NCI-H1417 (cell line): ENCODE data around the gene PDE6C.
"Not testable (repeated sequence)": the region's sequence is repeated elsewhere in the genome, so short reads cannot be mapped to it uniquely, and the experiment has no call there.

ENCODE experiments used
- DNase-seq, 3 experiments: peaks; one replicate each; lab custom pipeline; 2025; lab: John Stamatoyannopoulos, UW

PDE6C gene

DNA sequence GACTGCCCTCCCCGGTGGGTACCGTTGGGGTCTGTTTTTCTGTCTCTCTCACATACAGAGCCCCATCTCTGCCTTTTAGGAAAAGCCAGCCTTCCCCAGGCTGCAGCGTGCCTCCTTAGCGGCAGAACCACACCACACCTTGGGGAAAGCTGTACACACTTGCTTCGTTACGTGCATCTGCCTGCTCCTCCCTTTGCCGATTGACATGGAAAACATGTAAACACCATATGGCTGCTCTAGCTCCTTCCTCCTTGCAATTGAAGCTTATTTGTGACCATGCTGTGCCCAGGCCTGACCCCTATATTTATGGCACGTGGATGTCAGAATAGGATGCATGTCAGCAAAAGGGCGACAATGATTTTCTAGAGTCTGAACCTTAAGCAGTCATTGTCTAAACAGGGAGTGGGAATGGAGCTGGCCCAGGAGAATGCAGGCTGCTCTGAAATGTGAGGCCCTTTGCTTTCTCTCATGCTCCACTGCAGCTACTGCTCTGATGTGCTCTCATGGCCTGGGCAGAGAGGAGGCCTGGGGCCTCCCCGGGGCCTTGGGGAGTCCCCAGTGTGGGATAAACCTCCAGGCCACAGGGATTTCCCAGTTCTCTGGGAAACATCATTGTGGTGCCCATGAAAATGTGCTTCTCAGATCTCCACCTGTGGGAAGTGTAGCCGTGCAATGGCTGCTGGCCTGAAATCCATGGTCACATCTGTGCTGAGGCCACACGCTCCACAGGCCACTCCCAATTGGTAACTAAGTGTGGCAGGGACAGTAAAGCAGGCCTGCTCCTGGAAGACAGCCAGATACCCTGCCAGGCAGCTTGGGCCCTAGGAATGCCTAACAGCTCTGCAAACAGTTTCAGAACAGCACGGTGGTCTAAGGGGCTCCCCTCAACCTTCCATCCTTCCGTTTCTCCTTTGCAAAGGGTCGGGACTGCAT, 18.6 kb downstream of the PDE6C start:
- peak in 2 of 3 experiments; percentile 17 to 33 for DNase-seq

DNA sequence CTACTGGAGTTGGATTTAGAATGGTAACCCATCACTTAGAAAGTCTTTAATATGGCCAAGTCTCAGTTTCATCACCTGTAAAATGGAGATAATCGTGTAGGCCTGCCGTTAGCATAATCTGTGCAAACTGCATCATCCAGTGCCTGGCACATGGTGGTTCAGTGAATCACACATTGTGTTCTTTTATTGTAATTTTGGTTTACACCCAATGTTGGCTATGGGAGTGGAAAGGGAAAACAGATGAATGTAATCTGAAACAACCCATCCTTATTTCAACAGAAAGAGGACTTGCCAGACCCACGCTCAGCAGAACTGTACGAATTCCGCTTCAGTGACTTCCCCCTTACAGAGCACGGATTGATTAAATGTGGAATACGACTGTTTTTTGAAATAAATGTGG, 27.5 kb downstream of the PDE6C start:
- no peak for DNase-seq

DNA sequence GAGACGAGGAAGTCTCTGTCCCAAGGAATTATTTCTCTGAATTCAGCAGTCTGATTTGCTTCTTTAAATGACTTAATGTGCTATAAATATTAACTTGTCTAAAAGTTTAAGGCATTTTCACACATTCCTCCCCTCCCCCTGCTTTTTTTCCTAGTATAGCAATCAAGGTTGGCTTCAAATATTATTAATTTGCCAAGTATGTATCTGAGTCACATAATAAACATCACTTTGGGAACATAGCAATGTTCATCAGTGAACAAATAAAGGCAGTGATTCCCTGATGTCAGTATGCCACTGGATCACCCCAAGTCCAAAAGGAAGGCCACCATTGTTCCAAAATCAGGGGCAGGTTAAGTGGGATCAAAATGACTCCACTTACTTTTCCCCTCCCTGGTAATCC, 40.5 kb downstream of the PDE6C start:
- DNase-seq: no peak

DNA sequence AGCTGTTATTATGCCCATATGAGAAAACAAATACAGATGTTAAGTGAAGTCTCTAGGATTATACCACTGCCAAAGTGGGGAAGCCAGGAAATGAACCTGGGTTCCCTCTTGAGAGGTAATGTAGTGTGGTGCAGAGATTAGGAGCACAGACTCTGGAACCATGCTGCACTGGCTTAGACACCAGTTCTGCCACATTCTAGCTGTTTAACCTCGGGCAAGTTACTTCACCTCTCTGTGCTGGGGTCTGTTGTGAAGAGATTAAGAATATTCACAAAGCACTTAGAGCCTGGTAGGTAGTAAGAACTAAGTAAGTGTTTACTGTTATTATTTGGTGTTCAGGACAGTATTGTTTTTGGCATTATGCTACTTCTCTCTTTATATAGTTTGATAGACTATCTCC, 41.9 kb downstream of the PDE6C start:
- DNase-seq: no peak

DNA sequence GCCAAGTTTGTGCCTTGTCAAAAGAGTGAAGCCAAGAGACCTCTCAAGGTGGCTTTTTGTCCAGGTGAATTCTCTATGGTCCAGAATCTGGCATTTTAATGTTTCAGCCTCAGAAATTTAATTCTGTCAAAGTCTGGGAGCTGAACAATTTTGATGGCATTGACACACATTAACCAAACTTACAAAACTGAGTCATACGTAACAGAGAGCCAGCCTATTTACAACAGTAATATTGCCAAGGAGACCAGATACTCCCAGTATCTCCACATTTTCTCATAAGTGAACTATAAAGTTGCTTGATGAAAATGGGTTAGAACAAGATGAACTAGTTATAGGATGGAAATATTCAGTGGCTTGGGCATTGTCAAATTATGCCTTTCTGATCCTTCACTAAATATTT, 43.8 kb downstream of the PDE6C start:
- DNase-seq: no peak

DNA sequence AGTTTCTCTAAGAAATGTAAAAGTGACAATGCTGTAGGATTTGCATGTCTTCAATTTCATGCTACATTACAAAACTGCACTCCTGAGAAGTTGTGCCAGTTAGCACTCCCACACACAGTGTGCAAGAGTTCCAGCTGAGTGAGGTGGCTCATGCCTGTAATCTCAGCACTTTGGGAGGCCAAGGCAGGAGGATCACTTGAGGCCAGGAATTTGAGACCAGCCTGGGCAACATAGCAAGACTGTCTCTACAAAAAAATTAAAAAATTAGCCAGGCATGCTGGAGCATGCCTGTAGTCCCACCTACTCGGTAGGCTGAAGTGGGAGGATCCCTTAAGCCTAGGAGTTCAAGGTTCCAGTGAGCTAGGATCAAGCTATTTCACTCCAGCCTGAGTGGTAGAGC, 45.4 kb downstream of the PDE6C start:
- DNase-seq: no peak

DNA sequence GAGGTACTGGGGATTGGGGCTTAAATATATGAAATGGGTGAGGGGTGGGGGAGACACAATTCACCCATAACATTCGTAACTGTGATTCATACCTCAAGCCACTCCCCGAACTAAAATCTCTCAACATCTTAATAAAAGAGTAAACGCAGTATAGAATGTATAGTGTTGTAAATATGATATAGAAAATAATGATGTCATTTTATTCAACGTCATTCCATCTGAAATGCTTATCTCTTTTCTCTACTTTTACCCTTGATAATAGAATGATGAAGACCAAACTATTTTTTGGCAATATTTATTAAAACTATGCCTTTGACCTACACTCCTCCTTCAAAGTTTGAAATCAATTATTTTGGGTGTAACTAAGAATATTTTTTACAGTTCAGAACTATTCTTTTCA, 53.7 kb downstream of the PDE6C start:
- no peak for DNase-seq

DNA sequence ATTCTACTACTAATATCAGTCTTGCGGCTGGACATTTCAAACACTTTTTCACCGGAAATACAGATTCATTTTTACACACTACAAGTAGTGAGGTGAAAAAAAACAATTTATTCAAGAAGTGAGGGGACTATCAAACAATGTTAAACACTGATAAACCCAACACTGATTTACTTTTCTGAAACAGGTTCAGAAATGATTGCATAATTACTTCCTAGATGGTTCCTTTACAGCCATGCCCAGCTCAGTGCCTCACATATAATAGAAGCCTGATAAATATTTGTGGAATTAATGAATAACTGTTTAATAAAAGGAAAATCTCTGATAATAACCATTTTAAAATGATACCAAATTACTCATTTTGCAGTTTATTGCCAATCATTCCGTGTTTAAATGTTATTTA, 55.5 kb downstream of the PDE6C start:
- no peak for DNase-seq

DNA sequence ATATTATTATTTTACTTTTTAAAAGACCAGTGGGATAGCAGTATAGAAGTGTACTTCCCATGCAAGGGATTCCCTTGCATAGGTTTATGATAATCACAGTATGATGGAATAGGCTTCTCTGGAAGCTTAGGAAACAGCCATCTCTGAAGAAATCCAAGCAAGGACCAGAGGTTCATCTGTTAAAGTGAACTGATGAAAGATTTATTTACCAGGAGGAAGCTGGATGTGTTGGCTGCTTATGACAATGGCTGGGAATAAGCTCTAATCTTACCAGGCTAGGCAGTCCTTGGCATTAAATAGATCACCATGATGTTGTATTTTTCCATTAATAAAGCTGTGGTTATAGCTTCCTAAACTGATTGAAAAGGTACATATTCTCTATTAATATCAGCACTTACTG, 58.0 kb downstream of the PDE6C start:
- no peak for DNase-seq

DNA sequence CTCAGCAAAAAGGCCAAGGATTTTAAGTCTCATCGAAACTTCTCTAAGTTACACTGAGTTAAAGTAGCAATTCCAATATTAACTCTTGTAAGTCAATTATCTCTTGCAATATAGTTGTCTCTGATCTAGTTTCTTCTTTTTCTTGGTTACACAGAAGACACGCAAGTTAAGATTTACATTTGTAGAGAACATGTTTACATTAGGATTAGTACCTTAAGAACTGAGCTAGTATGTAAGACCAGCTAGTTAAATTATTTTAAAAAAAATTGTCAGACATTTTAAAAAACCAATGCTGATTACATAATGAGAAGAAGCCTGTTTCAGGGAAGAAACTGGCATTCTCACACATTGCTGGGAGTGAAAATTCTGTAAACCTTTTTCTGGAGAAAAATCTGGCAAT, 58.7 kb downstream of the PDE6C start:
- DNase-seq: no peak

DNA sequence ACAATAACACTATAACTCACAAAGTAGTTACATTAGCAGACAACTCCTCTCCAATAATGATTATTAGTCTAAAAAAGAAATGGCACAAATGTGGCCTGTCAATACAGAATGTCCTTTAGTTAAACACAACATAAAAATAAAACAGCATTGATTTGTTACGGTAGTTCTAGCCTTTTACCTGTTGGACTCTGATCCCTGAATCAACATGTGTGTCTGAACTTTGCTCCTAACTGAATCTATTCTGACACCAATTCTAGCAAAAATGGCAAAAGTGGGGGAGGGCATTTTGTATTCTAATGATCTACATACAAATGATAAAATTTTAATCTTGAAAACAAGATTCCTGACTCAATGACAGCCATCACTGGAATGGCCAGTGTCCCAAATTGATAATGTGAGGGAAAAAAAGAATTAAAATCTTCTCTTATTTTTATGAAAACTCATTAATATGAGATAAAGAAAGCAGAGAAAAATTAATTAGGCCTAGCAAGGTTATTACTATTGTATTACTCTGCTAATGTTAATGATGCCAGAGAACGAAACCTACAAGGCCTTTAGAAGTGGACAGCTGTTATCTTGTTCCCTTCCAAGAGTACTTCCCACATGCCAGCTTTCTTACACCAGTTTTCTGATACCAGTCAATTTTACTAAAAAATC, 59.8 kb downstream of the PDE6C start:
- no peak for DNase-seq

DNA sequence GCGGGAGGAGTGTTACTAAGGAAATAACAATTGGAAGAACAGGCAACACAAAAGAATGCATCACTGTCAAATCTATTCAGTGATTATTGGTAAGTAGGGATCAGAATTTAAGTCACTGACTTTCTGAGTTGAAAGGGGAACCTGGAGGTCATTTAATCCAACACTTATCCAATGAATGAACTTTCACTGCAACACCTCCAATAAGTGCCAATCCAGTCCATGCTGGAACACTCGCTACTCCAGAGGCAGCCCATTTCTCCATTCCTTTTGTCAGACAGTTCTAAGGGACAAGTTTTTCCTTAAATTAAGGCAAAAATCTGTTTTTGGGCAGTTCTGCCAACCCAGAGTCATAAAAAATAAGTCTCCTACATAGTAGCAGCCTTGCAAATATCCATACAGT, 60.6 kb downstream of the PDE6C start:
- DNase-seq: no peak

DNA sequence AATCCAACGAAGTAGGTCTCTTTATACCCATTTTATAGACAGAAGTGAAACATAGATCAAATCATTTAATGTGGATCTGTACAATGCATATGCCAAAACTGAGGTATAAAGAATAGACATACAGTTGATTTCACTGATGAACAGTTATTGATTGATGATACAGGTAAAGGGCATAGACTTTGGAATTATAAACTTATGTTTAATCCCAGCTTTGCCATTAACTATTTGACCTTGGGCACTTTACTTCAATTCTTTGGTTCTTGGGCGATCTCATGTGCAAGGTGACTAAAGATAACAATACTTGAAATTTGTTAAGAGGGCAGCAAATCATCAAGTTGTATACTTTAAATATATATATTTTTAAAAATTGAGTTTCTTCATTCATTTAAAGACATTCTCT, 61.5 kb downstream of the PDE6C start:
- DNase-seq: no peak

DNA sequence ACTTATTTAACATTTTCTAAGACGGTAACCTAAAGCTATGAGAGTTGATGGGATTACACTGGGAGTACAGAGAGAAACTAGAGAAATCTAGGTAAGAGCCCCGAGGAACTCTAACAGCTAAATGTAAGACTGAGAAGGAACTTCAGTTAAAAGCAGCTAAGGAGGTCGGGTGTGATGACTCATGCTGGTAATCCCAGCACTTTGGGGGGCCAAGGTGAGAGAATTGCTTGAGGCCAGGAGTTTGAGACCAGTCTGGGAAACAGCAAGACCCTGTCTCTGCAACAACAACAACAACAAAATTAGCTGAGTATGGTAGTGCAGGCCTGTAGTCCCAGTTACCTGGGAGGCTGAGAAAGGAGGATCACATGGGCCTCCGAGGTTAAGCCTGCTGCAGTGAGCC, 66.0 kb downstream of the PDE6C start:
- no peak for DNase-seq

DNA sequence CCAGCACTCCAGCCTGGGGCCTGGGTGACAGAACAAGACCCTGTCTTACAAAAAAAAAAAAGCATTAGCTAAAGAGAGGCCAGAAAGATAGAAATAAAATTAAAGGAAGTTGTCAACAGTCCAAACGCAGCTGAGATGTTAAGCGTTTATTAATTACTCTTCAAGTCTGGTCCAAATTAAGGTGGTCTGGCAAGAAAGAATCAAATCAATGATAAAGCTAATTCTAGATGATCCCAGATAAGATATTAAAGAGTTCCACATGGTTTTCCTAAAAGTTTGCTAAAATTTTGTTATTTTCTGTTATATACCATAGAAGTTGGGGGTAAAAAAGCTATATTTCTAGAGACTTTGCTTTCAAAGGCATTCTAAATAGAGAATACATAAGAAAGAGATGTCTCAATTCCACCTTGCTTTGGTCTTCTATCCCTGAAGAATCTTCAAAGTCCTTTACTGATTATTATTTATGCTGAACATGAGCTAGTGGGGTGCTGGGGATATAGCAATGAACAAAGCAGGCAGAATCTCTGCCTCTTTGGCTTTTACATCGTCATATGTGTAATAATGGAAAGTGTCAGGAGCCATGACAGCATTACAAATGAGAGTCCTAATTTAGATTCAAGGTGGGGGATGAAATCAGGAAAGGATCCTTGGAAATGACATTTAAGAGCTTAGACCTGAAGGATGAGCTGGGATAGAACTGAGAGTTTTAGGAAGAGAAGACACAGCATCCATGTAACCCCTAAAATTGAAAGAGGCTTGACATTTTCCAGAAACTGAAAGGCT, 66.7 kb downstream of the PDE6C start:
- DNase-seq: no peak

DNA sequence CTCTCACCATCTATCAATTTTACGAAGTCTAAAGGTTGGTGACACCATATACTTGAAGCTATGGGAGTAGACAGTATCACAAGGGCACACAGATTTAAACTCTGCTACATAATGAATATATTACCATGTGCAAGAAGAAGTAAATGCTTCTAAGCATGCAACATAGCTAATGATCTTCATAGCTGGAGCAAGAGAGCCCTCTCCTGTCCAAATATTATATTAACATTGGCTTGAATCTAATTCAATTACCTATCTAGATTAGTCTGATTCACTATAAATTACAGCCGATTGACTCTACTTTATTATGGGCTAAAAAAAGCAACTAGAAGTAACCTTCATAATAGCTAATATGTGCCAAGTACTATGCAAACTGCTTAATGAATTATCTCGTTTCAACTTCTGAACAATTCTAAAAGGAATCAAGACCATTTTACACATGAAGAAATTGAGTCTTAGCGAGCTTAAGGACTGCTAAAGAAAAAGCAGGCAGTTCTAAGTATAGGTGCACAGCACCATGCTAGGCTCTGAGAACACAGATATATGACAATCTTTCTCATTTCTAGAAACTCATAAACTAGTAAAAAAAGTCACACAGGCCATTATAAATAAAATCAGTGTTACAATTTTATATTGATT, 68.2 kb downstream of the PDE6C start:
- DNase-seq: peak; percentile 0 to 74 (median 37)

DNA sequence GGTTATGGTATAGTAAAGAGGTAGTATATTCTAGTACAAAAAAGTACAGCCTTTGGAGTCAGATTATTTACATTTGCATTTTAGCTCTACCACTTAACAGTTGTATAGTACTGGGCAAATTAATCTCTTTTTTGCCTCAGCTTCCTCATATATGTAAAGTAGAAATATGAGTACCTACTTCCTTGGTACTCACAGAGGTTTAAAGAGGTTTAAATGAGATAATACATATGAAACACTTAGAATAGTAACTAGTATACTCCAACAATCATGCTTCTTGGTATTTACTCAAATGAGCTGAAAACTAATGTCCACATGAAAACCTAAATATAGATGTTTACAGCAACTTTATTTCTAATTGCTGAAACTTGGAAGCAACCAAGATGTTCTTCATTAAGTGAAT, 75.4 kb downstream of the PDE6C start:
- no peak for DNase-seq

DNA sequence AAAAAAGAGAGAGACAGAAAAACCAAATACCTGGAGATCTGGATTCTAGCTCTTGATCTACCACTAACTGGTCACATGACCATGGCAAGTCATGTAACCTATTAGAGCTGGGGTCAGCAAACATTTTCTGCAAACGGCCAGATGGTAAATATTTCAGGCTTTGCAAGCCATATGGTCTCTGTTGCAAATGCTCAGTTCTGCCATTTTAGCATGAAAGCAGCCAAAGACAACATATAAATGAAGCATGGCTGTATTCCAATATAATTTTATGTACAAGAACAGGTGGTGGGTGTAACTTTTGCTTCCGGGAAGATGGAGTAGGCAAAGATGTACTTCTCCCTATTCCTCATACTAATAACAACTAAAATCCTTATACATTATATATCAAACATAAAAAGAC, 83.4 kb downstream of the PDE6C start:
- DNase-seq: no peak

DNA sequence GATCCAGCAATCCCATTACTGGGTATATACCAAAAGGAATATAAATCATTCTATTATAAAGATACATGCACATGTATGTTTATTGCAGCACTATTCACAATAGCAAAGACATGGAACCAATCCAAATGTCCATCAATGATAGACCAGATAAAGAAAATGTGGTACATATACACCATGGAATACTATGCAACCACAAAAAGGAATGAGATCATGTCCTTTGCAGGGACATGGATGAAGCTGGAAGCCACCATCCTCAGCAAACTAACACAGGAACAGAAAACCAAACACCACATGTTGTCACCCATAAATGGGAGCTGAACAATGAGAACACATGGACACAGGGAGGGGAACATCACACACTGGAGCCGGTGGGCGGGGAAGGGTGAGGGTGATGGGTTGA, 84.2 kb downstream of the PDE6C start:
- not testable (repeated sequence) for DNase-seq

DNA sequence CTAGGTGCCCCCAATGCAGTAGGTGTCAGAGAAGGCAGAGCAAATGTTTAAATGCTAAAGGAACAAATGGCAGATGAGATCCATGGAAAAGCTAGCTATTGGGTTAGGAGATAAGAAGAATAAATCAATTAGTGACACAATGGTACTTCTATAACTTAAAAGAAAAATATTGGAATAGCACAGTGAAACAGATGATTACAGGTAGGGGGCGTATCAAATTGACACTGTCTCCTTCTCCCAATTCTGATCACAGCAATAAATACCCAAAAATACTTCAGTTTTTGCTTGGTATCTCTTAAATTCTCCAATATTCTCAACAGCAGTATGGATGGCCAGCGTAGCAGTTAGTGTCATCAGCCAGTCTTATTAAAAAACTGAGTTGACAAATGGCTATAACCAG, 84.9 kb downstream of the PDE6C start:
- DNase-seq: no peak

DNA sequence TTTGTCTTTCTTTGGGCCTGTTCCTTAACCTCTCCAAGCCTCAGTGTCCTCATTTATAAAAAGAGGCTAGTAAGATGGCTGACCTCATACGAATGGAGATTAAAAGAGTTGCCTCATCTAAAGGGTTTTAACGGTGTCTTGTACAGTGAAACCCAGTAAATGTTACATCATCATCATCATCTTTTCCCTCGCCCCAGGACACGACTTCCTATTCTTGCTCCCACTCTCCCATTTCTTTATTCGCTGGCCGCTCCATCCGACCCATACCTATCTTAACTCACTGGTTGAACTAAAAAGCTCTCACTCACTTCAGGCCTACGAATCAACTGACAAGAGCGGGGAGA, 89.5 kb downstream of the PDE6C start:
- peak in 1 of 3 experiments; percentile 33 for DNase-seq
